Measurements from ENCODE around the gene DCD.
A peak's percentile ranks its signal among the peaks of the same experiment; 100 is the strongest.

Gene DCD

GRCh38 chr12:54605138-54605970 is 42.8 kb downstream of the DCD start:
- DNase-seq, result no peak

- no peak for DNase-seq
Observed at GRCh38 chr12:54604436-54604835, 43.7 kb downstream of the DCD start.

- no peak for DNase-seq
Observed at GRCh38 chr12:54603872-54604271, 44.3 kb downstream of the DCD start.

GRCh38 chr12:54603173-54603814 is 44.9 kb downstream of the DCD start:
- peak; percentile 38 for DNase-seq

- no peak for DNase-seq
Observed at GRCh38 chr12:54602661-54603060, 45.5 kb downstream of the DCD start.

- DNase-seq, result no peak
Observed at GRCh38 chr12:54601841-54602240, 46.3 kb downstream of the DCD start.

- no peak for DNase-seq
Observed at GRCh38 chr12:54598970-54599369, 49.2 kb downstream of the DCD start.

GRCh38 chr12:54596526-54596946 is 51.6 kb downstream of the DCD start:
- peak; percentile 16 for DNase-seq

- no peak for DNase-seq
Observed at GRCh38 chr12:54595471-54595870, 52.7 kb downstream of the DCD start.

Data from activated CD4-positive, alpha-beta T cell treated with anti-CD3 and anti-CD28 coated beads for 1 hour (primary cell).